GM03348 (cell line): Measurements from ENCODE around the gene PPFIA2.

ENCODE experiments used
- DNase-seq: peaks from one replicate; pipeline ENCODE4 v3.0.0; 2012; ENCODE audit warnings: low spot score

PPFIA2 gene

GRCh38 chr12:81208187-81208911, 550.8 kb downstream of the PPFIA2 start:
- DNase-seq, result no peak
